PC-9 (cell line): ENCODE data around the gene CD2BP2. TPM values are rescaled to one million over a fixed set of nuclear protein-coding genes. Genes with fewer than 3 reads are reported as not detected.

ENCODE experiments used
- BruUV-seq: library from RNA; stranded (reverse); fragments of 400-500 nt; replicated peaks from 2 replicates; lab custom pipeline; 2021; lab: Mats Ljungman, UMichigan
- CTCF ChIA-PET: fragments of 300-600 bp; sonication (Branson Sonifier 250); formaldehyde crosslinking; loops from one replicate; lab custom pipeline; 2022; ENCODE audit warnings: antibody characterized with exemption; lab: Charles Lee
- POLR2A ChIA-PET: fragments of 300-600 bp; sonication (Branson Sonifier 250); formaldehyde crosslinking; loops from one replicate; lab custom pipeline; 2022; ENCODE audit warnings: antibody characterized with exemption; ENCODE audit not compliant: unreplicated experiment; lab: Charles Lee
- DNase-seq, 2 experiments: peaks; one replicate each; pipeline versions ENCODE4 v3.0.0 to v3.0.0-alpha.2; 2015 to 2022; ENCODE audit warnings: mixed read lengths in 1 of 2
- H2AFZ ChIP-seq: fragments of 200-600 bp; sonication (generic); 2 replicates; pipeline ENCODE4 v1.8.1; 2017; ENCODE audit warnings: antibody characterized with exemption
- H3F3A ChIP-seq: fragments of 200-600 bp; sonication (generic); 2 replicates; pipeline ENCODE4 v1.8.1; 2017; ENCODE audit warnings: antibody characterized with exemption, mild to moderate bottlenecking, low read depth; ENCODE audit not compliant: insufficient read depth
- H3K27ac ChIP-seq: fragments of 200-600 bp; sonication (generic); 2 replicates; pipeline ENCODE4 v1.6.1; 2016; ENCODE audit warnings: mixed run types
- H3K27me3 ChIP-seq: fragments of 200-600 bp; sonication (generic); 2 replicates; pipeline ENCODE4 v1.6.1; 2016; ENCODE audit warnings: low read depth, mixed run types; ENCODE audit not compliant: insufficient read depth
- H3K36me3 ChIP-seq: fragments of 200-600 bp; sonication (generic); 2 replicates; pipeline ENCODE4 v1.6.1; 2016; ENCODE audit warnings: low read depth, mixed run types
- H3K4me1 ChIP-seq: fragments of 200-600 bp; sonication (generic); replicated peaks from 2 replicates; pipeline ENCODE4 v1.6.1; 2016; ENCODE audit warnings: mixed run types; ENCODE audit not compliant: insufficient read depth
- H3K4me2 ChIP-seq: fragments of 200-600 bp; sonication (generic); 2 replicates; pipeline ENCODE4 v1.6.1; 2017; ENCODE audit warnings: mixed run types
- H3K4me3 ChIP-seq: fragments of 200-600 bp; sonication (generic); 2 replicates; pipeline ENCODE4 v1.6.1; 2016; ENCODE audit warnings: mixed run types
- H3K79me2 ChIP-seq: fragments of 200-600 bp; sonication (generic); 2 replicates; pipeline ENCODE4 v1.6.1; 2017; ENCODE audit warnings: low read depth, mixed run types
- H3K9me2 ChIP-seq: fragments of 200-600 bp; sonication (generic); 2 replicates; pipeline ENCODE4 v1.8.1; 2017; ENCODE audit warnings: mild to moderate bottlenecking; ENCODE audit not compliant: insufficient read depth
- H3K9me3 ChIP-seq: fragments of 200-600 bp; sonication (generic); 2 replicates; pipeline ENCODE4 v1.8.1; 2016; ENCODE audit warnings: low read depth; ENCODE audit not compliant: insufficient read depth
- H4K20me1 ChIP-seq: fragments of 200-600 bp; sonication (generic); 2 replicates; pipeline ENCODE4 v1.8.1; 2017; ENCODE audit not compliant: insufficient read depth
- CTCF ChIP-seq: fragments of 200-600 bp; sonication (generic); conservative IDR thresholded peaks from 2 replicates; pipeline ENCODE4 v1.6.1; 2017; ENCODE audit warnings: mixed run types, antibody characterized with exemption, mild to moderate bottlenecking, moderate library complexity
- EZH2 ChIP-seq: fragments of 200-600 bp; sonication (generic); IDR thresholded peaks from 2 replicates; pipeline ENCODE4 v1.8.0; 2017; ENCODE audit warnings: antibody characterized with exemption, low read depth
- intact Hi-C: fragments of 100-400 bp; cut with micrococcal nuclease; formaldehyde crosslinking; loops from one replicate; pipeline ENCODE4 v1.10.0; 2022; ENCODE audit not compliant: unreplicated experiment
- total RNA-seq: library from RNA; stranded (reverse); gene quantifications from 2 replicates; pipeline ENCODE4 v1.2.3, GENCODE V29; 2021

Gene CD2BP2
- total RNA-seq, 1 experiment from 2014 or later: 84.6 TPM

- ChIA-PET CTCF (no interaction called here), POLR2A (interaction anchor here (0.7 to 0.8 kb wide), 2 partner anchors 17 to 427 kb away, joined by 17 to 19 read pairs; partner anchors contain the start of gene ZNF48)
- TF ChIP-seq CTCF (peak; percentile 18; the same call in 1 of the 2 replicates), EZH2 (no peak)
- peaks cover 19% of the 10 kb centered on the region for H3K4me1 ChIP-seq
- H3K9me3 ChIP-seq: no peaks in the 10 kb centered on the region
- H3K27me3 ChIP-seq: no peaks in the 10 kb centered on the region
- peak; percentile 91 to 100 for DNase-seq
- peaks cover 13% of the 10 kb centered on the region; the same call in 1 of the 2 replicates for H3K79me2 ChIP-seq
- H3K9me2 ChIP-seq: no peaks in the 10 kb centered on the region
- H2AFZ ChIP-seq: peak overlapping the region; percentile 100
- no TSS peak for BruUV-seq
- peak overlapping the region; percentile 80 for H3K4me3 ChIP-seq
- peaks cover 31% of the 10 kb centered on the region for H3F3A ChIP-seq
- H3K4me2 ChIP-seq: peak overlapping the region; percentile 98
- H4K20me1 ChIP-seq: no peaks in the 10 kb centered on the region
- peak overlapping the region; percentile 92 for H3K27ac ChIP-seq
- intact Hi-C loops: loop anchor here (1.0 to 5.0 kb wide), 7 partner anchors 12 to 286 kb away; partner anchors contain the start of genes CD2BP2, FBRS, TBX6 and ZNF48
- no peaks in the 10 kb centered on the region for H3K36me3 ChIP-seq
Observed at GRCh38 chr16:30378236-30379157, 23.4 kb upstream of the CD2BP2 start.

- H3K27me3 ChIP-seq: no peaks in the 10 kb centered on the region
- DNase-seq: peak; percentile 83 to 95
- TF ChIP-seq CTCF: no peak
- TF ChIP-seq EZH2: no peak
- peak overlapping the region; percentile 100 for H2AFZ ChIP-seq
- H3K4me3 ChIP-seq: peak overlapping the region; percentile 80
- H3K36me3 ChIP-seq: no peaks in the 10 kb centered on the region
- ChIA-PET POLR2A (interaction anchor here (0.6 to 0.8 kb wide), 3 partner anchors 17 to 489 kb away, joined by 4 to 19 read pairs (median 17); partner anchors contain the start of gene ZNF48), CTCF (no interaction called here)
- intact Hi-C loops: loop anchor here (1.0 to 5.0 kb wide), 9 partner anchors 12 to 320 kb away; partner anchors contain the start of genes CD2BP2, FBRS, TBX6 and ZNF48
- peaks cover 31% of the 10 kb centered on the region for H3F3A ChIP-seq
- H3K4me1 ChIP-seq: peaks cover 19% of the 10 kb centered on the region
- no peaks in the 10 kb centered on the region for H3K9me3 ChIP-seq
- H3K79me2 ChIP-seq: peaks cover 13% of the 10 kb centered on the region; the same call in 1 of the 2 replicates
- H3K4me2 ChIP-seq: peak overlapping the region; percentile 98
- no peaks in the 10 kb centered on the region for H3K9me2 ChIP-seq
- BruUV-seq: no TSS peak
- H3K27ac ChIP-seq: peak overlapping the region; percentile 92
- no peaks in the 10 kb centered on the region for H4K20me1 ChIP-seq
Observed at GRCh38 chr16:30377812-30378235, 22.7 kb upstream of the CD2BP2 start.
